OCI-LY1 (cell line): ENCODE measurements around the gene UPF2.

ENCODE experiments used
- H2AFZ ChIP-seq: fragments of 200-600 bp; sonication (generic), shearing (Covaris generic); 2 replicates; pipeline ENCODE4 v1.6.0; 2014; ENCODE audit warnings: antibody characterized with exemption, mild to moderate bottlenecking, low read length
- H3F3A ChIP-seq: fragments of 200-600 bp; sonication (generic), shearing (Covaris generic); 2 replicates; pipeline ENCODE4 v1.6.0; 2014; ENCODE audit warnings: mild to moderate bottlenecking, antibody characterized with exemption, low read length, moderate library complexity; ENCODE audit not compliant: insufficient read depth
- H3K27ac ChIP-seq: fragments of 200-600 bp; sonication (generic); 2 replicates; pipeline ENCODE4 v1.5.1; 2014; ENCODE audit warnings: low read length, mixed run types, mild to moderate bottlenecking, low read depth; ENCODE audit not compliant: poor library complexity, severe bottlenecking
- H3K27me3 ChIP-seq: fragments of 200-600 bp; sonication (generic); 2 replicates; pipeline ENCODE4 v1.6.0; 2014; ENCODE audit warnings: antibody characterized with exemption, mild to moderate bottlenecking, low read length, moderate library complexity; ENCODE audit not compliant: insufficient read depth
- H3K36me3 ChIP-seq: fragments of 200-600 bp; sonication (generic); 2 replicates; pipeline ENCODE4 v1.6.1; 2014; ENCODE audit warnings: mild to moderate bottlenecking, antibody characterized with exemption, low read length, moderate library complexity, mixed read lengths; ENCODE audit not compliant: insufficient read depth
- H3K4me1 ChIP-seq: fragments of 200-600 bp; sonication (generic); 2 replicates; pipeline ENCODE4 v1.5.1; 2014; ENCODE audit warnings: mild to moderate bottlenecking, low read length, moderate library complexity; ENCODE audit not compliant: insufficient read depth, severe bottlenecking
- H3K4me2 ChIP-seq: fragments of 200-600 bp; sonication (generic), shearing (Covaris generic); 2 replicates; pipeline ENCODE4 v1.6.1; 2014; ENCODE audit warnings: low read length
- H3K4me3 ChIP-seq: fragments of 200-600 bp; sonication (generic); 2 replicates; pipeline ENCODE4 v1.5.1; 2014; ENCODE audit warnings: low read length, low read depth, mild to moderate bottlenecking, mixed read lengths; ENCODE audit not compliant: poor library complexity, severe bottlenecking
- H3K79me2 ChIP-seq: fragments of 200-600 bp; shearing (Covaris generic); 2 replicates; pipeline ENCODE4 v1.6.1; 2016; ENCODE audit warnings: mixed run types, low read length, mixed read lengths; ENCODE audit not compliant: insufficient read depth
- H3K9ac ChIP-seq: fragments of 200-600 bp; sonication (generic), shearing (Covaris generic); 2 replicates; pipeline ENCODE4 v1.6.1; 2014; ENCODE audit warnings: mild to moderate bottlenecking, low read length, mixed read lengths
- H3K9me2 ChIP-seq: fragments of 200-600 bp; sonication (generic), shearing (Covaris generic); 2 replicates; pipeline ENCODE4 v1.6.1; 2014; ENCODE audit warnings: low read depth, mild to moderate bottlenecking, low read length, mixed read lengths
- H3K9me3 ChIP-seq: fragments of 200-600 bp; shearing (Covaris generic); 2 replicates; pipeline ENCODE4 v1.6.1; 2014; ENCODE audit warnings: low read length, mixed read lengths
- H4K20me1 ChIP-seq: fragments of 200-600 bp; sonication (generic), shearing (Covaris generic); 2 replicates; pipeline ENCODE4 v1.6.0; 2016; ENCODE audit warnings: mild to moderate bottlenecking, low read length; ENCODE audit not compliant: insufficient read depth
- EZH2 ChIP-seq: fragments of 200-600 bp; sonication (generic), shearing (Covaris generic); IDR thresholded peaks from 2 replicates; pipeline ENCODE4 v1.8.0; 2017; ENCODE audit warnings: borderline replicate concordance, mixed run types, mild to moderate bottlenecking, antibody characterized with exemption, low read length, moderate library complexity, mixed read lengths
- TF ChIP-seq, protein P1 (sequence below): fragments of 200-600 bp; sonication (generic), shearing (Covaris generic); IDR thresholded peaks from 2 replicates; pipeline ENCODE4 v1.5.1; 2017; ENCODE audit warnings: mild to moderate bottlenecking, antibody characterized with exemption, low read length, moderate library complexity, mixed read lengths

The UPF2 gene

DNA sequence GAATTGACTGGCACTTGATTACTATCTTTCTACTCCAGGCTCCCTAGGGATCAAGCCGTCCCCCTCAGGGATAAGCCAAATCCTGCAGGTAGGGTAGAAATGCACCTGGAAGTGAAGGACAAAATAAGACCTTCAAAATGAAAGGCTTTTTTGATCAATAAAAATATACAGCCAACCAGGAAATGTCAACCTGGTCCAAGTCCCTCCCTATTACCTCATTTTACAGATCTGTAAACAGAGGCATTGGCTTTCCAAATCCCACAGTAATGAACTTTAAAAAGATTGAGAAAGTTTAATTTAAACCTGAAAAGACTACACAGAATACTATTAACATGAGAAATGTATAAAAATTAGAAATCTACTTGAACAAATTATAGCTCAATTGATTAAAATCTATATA is 53.7 kb downstream of the UPF2 start:
- Histone ChIP-seq H3K9me2 (no peaks in the 10 kb centered on the region), H3K27me3 (no peaks in the 10 kb centered on the region), H3K79me2 (no peaks in the 10 kb centered on the region), H3K4me1 (peaks cover 11% of the 10 kb centered on the region), H3K27ac (no peak overlapping the region), H3K4me3 (no peak overlapping the region), H3K9ac (no peak overlapping the region), H3K36me3 (peaks cover 58% of the 10 kb centered on the region), H3K4me2 (no peak overlapping the region), H2AFZ (no peak overlapping the region), H4K20me1 (no peaks in the 10 kb centered on the region), H3F3A (no peaks in the 10 kb centered on the region), H3K9me3 (no peaks in the 10 kb centered on the region)
- TF ChIP-seq, protein P1, sequence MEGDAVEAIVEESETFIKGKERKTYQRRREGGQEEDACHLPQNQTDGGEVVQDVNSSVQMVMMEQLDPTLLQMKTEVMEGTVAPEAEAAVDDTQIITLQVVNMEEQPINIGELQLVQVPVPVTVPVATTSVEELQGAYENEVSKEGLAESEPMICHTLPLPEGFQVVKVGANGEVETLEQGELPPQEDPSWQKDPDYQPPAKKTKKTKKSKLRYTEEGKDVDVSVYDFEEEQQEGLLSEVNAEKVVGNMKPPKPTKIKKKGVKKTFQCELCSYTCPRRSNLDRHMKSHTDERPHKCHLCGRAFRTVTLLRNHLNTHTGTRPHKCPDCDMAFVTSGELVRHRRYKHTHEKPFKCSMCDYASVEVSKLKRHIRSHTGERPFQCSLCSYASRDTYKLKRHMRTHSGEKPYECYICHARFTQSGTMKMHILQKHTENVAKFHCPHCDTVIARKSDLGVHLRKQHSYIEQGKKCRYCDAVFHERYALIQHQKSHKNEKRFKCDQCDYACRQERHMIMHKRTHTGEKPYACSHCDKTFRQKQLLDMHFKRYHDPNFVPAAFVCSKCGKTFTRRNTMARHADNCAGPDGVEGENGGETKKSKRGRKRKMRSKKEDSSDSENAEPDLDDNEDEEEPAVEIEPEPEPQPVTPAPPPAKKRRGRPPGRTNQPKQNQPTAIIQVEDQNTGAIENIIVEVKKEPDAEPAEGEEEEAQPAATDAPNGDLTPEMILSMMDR: no peak
- TF ChIP-seq EZH2: no peak

DNA sequence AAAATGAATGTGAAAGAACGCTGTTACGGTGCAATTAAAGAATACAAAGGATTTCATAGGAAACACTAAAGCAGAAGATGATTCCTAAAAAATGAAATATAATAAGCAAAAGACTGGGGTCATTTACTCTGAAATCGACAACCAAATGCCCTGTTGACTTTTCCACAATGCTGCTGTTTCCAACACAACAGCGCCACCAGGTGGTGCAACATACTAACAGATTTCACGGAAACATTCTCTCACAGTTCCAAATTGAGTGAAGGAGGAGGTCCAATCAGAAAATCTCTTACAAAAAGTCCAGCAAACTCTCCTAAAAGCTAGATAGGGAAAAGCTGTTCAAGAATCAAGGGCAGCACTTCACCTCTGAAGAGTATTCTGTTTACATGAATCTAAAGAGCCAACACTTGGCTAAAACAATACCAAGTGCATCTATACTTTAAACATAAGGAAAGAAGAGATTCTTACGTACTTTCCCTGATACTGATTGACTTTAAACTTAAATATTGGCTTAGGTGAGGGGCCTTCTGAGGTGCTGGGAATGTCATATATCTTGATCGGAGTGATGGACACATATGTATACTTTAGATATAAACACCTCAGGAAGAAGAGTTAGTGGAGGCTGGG is 55.9 kb downstream of the UPF2 start:
- H3F3A ChIP-seq: no peaks in the 10 kb centered on the region
- H2AFZ ChIP-seq: no peak overlapping the region
- H4K20me1 ChIP-seq: no peaks in the 10 kb centered on the region
- H3K9ac ChIP-seq: no peak overlapping the region
- H3K4me2 ChIP-seq: no peak overlapping the region
- no peaks in the 10 kb centered on the region for H3K27me3 ChIP-seq
- no peaks in the 10 kb centered on the region for H3K9me2 ChIP-seq
- H3K36me3 ChIP-seq: peaks cover 57% of the 10 kb centered on the region
- no peak overlapping the region for H3K27ac ChIP-seq
- H3K4me3 ChIP-seq: no peak overlapping the region
- no peaks in the 10 kb centered on the region for H3K79me2 ChIP-seq
- no peak for TF ChIP-seq EZH2
- TF ChIP-seq, protein P1: peak; percentile 78
- no peaks in the 10 kb centered on the region for H3K4me1 ChIP-seq
- no peaks in the 10 kb centered on the region for H3K9me3 ChIP-seq

DNA sequence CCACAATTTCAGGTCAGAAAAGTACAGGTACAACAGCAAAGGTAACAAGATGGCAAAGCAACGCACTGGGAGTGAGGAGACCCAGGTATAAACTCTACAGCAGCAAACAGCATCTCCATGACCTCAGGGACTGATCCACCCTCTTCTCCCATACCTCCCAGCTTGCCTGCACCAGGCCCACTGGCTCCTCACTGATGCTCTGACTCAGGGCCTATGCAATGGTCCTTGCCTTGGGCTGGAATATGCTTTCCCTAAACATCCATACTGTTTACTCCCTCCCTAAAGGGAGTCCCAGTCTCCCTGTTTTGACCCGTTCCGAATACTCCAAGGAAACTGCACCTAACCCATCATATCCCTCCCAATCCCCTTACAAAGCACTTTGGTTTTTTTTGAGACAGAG is 60.4 kb downstream of the UPF2 start:
- Histone ChIP-seq H3K4me3 (no peak overlapping the region), H3K9ac (no peak overlapping the region), H2AFZ (no peak overlapping the region), H3K36me3 (peaks cover 58% of the 10 kb centered on the region), H3K4me1 (no peaks in the 10 kb centered on the region), H3F3A (no peaks in the 10 kb centered on the region), H3K27ac (no peak overlapping the region), H3K9me3 (no peaks in the 10 kb centered on the region), H3K27me3 (no peaks in the 10 kb centered on the region), H3K79me2 (no peaks in the 10 kb centered on the region), H3K4me2 (no peak overlapping the region), H4K20me1 (no peaks in the 10 kb centered on the region), H3K9me2 (no peaks in the 10 kb centered on the region)
- no peak for TF ChIP-seq EZH2
- TF ChIP-seq, protein P1: no peak
